Gastrocnemius medialis (tissue), 4 donors: Measurements from ENCODE around the gene DSCAML1.

Experiments
- POLR2A ChIP-seq, 2 donors: fragments of 450-650 bp; IDR thresholded peaks; one replicate each; pipeline ENCODE4 v1.6.1; 2017; ENCODE audit warnings: antibody characterized with exemption in 2 of 2, mild to moderate bottlenecking in 2 of 2, moderate library complexity in 2 of 2
- TF ChIP-seq, protein P1 (sequence below), 5 experiments: fragments of 450-650 bp in 3 of 5; fragments of 200-600 bp in 2 of 5; sonication (generic) in 2 of 5; IDR thresholded peaks in 4 of 5; conservative IDR thresholded peaks in 1 of 5; 1 replicate in 4 of 5; 2 replicates in 1 of 5; pipeline ENCODE4 v1.5.1; 2016 to 2019; ENCODE audit warnings: antibody characterized with exemption in 5 of 5, mild to moderate bottlenecking in 3 of 5, moderate library complexity in 3 of 5

DNA sequence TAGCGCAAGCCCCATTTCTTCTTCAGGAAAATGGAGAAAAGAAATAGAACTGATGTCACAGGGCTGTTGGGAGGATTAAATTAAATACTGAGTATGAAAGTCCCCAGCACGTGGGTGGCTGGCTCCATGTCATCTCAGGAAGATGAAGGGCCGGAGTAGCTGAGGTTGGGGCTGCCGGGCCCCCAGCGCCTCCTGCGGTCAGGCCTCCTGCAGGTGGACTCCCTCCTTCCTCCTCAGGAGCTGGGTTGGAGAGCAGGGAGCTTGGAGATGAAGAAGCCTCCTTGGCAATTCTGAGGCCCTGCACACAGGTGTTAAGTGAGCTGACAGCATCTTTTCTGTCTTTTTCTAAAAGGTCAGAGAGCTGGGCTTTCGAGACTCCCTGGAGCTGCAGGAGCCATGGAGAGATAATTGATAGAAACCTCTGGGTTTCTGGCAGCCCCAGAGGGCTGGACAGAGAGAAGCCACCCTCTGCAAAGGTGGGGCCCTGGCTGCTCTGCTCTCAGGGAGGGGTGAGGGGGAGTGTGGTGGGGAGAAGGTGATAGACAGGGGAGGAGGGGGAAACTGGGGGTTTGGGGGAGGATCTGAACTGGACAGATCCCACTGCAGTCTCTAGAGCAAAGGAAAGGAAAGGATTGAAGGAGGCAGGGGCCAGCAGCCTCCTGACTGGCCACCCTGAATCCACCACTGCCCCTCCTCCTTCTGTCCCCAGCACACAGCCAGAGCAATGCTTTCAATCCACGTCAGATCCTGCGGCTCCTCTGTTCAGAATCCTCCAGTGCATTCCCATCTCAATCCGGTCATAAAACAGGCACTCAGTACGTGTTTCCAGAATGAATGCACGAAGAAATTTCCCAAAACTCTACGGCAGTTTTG, 258.5 kb downstream of the DSCAML1 start:
- TF ChIP-seq, protein P1, sequence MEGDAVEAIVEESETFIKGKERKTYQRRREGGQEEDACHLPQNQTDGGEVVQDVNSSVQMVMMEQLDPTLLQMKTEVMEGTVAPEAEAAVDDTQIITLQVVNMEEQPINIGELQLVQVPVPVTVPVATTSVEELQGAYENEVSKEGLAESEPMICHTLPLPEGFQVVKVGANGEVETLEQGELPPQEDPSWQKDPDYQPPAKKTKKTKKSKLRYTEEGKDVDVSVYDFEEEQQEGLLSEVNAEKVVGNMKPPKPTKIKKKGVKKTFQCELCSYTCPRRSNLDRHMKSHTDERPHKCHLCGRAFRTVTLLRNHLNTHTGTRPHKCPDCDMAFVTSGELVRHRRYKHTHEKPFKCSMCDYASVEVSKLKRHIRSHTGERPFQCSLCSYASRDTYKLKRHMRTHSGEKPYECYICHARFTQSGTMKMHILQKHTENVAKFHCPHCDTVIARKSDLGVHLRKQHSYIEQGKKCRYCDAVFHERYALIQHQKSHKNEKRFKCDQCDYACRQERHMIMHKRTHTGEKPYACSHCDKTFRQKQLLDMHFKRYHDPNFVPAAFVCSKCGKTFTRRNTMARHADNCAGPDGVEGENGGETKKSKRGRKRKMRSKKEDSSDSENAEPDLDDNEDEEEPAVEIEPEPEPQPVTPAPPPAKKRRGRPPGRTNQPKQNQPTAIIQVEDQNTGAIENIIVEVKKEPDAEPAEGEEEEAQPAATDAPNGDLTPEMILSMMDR (IDR thresholded peaks at IDR 0.05 in 4 of 5, conservative IDR thresholded peaks at IDR 0.05 in 1 of 5), result no peak
- no peak for TF ChIP-seq POLR2A (IDR thresholded peaks at IDR 0.05)
